Stimulated activated naive CD4-positive, alpha-beta T cell treated with Interleukin-2 at 50 U/mL for 16 hours (primary cell): ENCODE data around the gene CCDC57.

Source experiments
- DNase-seq: peaks from one replicate; lab custom pipeline; 2025; lab: John Stamatoyannopoulos, UW

Gene CCDC57

GRCh38 chr17:82061047-82061925 is 151.4 kb downstream of the CCDC57 start:
- DNase-seq = no peak

DNA sequence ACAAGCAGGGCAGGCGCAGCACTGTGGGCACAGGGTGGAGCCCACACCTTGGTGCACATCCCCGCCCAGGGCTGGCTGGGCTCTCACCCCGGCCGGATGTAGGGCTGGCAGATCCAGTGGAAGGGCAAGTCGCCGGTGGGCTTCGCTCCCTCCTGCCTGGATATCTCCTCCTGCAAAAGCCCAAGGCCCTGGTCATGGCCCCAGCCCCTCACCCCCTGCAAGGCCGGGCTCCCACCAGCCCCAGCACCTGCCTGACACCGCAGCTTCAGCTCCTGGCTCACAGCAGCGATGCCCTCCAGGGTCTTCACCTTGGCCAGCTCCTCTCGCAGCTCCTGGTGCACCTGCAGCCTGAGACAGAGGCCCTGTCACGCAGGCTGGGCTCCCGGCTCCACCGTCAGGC is 152.0 kb downstream of the CCDC57 start:
- no peak for DNase-seq

- DNase-seq = no peak
These were observed 152.7 kb downstream of the CCDC57 start for GRCh38 chr17:82060001-82060380.

GRCh38 chr17:82059272-82060000 is 153.2 kb downstream of the CCDC57 start:
- no peak for DNase-seq

DNA sequence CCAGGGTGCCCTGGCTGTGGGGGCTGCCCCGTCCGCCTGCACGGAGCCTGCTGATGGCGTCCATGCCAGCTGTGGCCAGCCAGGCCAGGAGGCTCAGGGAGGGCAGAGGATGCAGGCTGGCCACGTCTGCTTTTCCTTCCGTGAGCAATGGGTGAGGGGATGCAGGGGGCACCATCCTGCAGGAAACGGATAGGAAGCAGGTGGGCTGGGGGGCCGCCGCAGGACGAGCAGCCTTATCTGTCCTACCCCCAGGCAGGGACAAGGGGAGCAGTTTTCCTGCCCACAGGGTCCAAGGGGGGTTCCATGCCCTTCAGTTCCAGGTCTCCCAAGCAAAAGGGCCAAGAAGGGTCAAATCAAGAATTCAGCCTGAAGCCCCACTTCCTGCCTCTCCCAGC is 153.8 kb downstream of the CCDC57 start:
- no peak for DNase-seq

DNA sequence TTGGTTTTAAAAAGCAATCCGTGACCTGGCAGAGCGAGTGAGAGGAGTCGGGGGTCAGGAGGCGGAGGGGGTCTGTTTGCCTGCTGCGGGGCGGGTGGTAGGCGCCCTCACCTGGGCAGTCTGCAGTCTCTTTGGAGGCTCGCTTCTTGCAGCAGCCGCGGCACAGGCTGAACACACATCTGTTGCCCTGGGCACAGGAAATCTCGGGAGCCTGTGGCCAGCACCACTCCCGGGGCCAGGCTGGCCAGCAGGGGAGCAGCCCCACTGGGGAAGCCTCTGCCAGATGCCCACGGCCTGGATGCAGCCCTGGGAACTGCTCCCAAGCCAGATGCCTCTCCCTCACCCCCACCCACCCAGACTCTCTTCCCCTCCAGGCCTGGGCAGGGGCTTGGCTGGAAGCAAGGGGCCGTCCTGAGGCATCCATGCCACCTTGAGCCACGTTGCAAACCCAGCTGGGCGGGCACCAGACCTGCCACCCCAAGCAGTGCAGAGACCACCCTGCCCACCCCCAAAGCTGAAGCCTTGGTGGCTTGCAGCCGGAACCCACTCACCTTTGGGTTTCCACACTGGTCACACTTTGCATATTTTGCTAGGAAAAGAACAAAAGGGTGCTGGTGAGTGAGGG is 154.3 kb downstream of the CCDC57 start:
- no peak for DNase-seq

- no peak for DNase-seq
These were observed 155.7 kb downstream of the CCDC57 start for GRCh38 chr17:82056729-82057621.

DNA sequence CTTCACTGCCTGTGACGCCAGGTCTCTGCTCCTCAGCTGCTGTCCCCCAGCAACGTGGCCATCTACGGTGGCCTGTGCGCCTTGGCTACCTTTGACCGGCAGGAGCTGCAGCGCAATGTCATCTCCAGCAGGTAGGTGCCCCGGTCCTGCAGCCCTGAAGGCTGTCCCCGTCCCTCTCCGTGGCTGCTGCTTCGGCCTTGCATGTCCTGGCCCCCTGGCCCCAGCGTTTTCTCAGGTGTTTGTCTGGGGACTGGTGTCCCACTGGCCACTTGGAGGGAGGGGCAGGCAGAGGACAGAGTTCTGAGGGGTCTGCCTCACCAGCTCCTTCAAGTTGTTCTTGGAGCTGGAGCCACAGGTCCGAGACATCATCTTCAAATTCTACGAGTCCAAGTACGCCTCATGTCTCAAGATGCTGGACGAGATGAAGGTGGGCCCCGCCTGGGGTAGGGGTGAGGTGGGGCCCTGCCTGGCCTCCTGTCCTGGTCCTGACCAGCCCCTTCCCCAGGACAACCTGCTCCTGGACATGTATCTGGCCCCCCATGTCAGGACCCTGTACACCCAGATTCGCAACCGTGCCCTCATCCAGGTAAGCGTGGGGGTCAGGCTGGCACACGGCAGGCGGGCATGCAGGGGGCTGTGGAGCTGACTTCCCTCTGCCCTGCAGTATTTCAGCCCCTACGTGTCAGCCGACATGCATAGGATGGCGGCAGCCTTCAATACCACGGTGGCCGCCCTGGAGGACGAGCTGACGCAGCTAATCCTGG is 156.5 kb downstream of the CCDC57 start:
- DNase-seq = no peak

DNA sequence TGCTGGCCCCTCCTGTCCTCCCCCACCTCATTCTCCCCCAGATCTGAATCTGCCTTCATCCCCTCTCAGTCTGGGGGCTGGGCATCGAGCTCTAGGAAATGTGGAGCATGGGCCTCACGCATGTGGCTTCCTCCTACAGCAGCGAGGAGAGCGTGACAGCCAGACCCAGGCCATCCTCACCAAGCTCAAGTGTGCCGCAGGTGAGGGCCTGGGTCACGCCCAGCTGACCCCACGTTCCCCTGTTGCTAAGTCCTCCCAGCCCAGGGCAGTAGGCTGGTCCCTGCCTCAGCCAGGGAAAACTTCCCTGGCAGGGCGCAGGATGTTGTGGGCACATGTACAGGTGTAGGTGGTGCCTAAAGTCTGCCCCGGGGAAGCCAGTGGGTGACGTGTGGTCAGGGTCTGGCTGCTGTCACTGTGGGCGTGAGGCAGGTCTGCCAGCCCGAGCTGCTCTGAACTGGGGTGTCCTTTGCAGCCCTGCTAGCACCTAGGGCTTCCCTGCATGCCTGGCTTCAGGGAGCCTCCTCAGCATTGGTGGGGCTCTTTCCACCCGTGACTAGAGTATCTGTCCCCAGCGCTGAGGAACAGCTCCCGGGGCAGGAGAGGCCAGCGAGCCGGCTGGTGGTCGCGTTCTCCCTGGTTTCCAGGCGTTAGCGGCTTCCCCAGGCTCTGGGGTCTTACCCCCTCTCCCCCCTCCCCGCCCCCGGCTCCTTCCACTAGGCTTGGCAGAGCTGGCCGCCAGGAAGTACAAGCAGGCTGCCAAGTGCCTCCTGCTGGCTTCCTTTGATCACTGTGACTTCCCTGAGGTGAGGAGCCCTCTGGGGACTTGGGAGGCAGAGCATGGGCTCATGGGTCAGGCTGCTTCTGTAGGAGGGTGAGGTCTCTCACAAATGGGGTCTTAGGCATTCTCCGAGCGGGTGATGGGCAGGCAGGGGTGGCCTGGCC is 157.3 kb downstream of the CCDC57 start:
- DNase-seq = no peak

DNA sequence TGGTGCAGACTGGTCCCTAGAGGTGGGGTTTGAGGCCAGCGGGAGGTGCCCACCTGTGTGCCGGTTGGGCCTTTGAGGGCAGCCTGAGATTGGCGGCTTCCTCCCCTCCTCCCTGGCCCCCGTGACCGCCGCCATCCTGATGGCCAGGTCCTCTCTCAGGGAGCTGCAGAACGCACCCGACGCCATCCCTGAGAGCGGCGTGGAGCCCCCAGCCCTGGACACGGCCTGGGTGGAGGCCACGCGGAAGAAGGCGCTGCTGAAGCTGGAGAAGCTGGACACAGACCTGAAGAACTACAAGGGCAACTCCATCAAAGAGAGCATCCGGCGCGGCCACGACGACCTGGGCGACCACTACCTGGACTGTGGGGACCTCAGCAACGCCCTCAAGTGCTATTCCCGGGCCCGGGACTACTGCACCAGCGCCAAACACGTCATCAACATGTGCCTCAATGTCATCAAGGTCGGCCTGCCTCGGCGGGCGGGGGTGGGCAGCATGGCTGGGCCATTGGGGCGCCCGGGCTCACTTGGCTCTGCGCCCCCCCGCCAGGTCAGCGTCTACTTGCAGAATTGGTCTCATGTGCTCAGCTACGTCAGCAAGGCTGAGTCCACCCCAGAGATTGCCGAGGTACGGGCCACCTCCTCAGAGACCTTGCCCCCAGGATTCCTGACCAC is 158.2 kb downstream of the CCDC57 start:
- no peak for DNase-seq

DNA sequence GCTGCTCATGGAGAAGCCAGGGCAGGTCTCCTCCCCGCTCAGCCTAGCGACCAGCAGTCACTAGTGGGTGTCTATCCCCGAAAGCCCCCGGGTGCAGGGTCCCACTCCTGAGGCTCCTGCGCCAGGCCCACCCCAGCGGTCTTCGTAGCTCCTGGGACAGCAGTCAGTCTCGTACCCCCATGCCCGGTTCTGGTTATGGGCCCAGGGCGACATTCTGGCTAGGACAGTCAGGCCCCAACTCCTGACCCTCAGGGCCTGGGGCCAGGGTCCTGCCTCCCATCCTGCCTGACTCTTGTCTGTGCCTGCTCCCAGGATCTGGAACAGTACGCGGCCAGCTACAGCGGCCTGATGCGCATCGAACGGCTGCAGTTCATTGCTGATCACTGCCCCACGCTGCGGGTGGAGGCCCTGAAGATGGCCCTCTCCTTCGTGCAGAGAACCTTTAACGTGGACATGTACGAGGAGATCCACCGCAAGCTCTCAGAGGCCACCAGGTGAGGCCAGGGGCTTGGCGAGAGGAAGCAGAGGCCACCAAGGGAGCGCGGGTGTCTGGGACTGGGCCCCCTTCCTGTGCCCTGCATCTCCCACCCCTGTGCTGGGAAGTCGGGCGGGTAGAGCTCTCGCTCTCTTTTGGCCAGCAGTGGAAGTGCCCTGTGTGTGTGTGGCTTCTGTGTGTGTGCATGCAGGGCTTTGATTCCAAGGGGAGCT is 158.9 kb downstream of the CCDC57 start:
- no peak for DNase-seq

DNA sequence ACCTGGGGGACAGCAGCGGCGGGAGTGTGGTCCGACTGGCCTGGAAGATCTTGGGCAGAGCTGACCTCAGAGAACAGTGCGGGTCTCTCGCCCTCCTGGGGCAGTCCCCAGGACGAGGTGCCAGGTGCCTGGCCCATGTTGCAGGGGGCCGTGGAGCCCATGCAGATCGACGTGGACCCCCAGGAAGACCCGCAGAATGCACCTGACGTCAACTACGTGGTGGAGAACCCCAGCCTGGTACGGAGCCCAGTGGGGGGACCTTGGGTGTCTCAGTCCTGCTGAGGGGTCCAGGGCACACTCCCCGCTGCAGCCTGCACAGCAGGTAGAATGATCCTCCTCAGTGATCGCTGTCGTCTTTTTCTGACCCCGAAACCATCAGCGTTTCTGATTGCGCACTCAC is 159.5 kb downstream of the CCDC57 start:
- no peak for DNase-seq

DNA sequence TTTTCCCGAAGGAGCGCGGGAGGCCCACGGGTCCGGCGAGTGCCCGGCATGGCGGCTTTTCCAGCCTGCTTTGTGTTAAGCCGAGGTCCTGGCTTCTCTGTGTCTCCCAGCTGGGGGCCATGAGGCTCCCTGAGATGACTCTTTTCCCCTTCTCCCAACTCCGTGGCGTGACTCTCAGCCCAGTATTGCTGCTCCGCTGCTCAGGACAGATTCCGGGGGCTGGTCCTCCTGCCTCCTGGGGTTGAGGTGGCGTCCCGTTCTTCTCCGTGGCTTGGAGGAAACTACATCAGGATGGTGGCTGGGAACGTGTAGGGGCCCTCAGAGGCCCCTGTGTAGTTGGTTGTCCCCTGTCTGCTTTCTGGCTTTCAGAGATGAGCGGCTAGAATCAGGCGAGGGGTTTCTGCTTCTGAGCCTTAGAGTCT is 160.0 kb downstream of the CCDC57 start:
- DNase-seq = no peak

DNA sequence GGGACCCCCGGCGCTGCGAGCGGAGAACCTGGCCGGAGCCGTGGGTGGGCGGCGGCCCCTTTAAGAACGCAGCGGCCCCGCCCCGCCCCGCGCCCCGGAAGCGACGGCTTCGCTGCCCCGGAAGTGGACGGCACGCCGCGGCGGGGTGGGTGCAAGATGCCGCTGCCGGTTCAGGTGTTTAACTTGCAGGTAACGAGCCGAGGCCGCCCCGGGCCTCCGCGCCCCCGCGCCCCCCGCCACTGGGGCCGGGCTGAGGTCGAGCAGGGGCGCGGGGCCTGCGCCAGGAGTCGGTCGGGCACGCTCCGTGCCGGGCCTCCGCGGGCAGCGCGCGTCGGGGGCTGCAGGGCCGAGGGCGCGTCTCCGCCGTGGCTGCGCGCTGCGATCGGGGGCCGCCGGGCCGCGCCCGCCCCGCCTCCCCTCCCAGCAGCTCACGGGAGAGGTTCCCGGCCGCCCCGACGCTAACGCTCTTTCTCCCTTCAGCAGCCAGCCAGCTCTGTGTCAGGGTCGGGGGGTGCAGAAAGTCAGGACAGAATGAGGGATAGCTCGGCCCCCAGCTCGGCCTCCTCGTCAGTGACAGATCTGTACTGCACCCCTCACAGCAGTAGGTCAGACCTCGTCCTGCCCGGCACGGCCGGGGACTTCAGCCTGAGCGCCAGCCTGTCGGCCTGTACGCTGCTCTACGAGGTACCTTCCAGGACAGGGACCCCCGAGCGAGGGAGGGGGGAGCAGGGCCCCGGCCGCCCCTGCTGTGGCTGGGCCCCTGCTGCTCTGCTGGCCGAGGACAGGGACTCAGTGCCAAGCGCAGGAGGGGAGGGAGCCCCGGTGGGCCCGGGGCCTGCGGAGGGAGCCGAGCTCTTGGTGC is 160.6 kb downstream of the CCDC57 start, which contains the start of the genes GPS1 and RFNG:
GPS1 (plus strand) TSS at position 123 of the 862 bp plus-strand sequence; CDS start at position 157, 34 bp downstream.
RFNG (minus strand) TSS at position 36 of the 862 bp plus-strand sequence. CDS start 45 bp downstream, outside the sequence.
- peak; percentile 84 for DNase-seq
